HG02973 (cell line): Measurements from ENCODE around the gene DSTN.

Experiments
- ATAC-seq: cut with Tn5 transposase; IDR thresholded peaks from one replicate; pipeline ENCODE4 v1.9.1; 2021; ENCODE audit warnings: moderate library complexity; ENCODE audit not compliant: unreplicated experiment

The DSTN gene

DNA sequence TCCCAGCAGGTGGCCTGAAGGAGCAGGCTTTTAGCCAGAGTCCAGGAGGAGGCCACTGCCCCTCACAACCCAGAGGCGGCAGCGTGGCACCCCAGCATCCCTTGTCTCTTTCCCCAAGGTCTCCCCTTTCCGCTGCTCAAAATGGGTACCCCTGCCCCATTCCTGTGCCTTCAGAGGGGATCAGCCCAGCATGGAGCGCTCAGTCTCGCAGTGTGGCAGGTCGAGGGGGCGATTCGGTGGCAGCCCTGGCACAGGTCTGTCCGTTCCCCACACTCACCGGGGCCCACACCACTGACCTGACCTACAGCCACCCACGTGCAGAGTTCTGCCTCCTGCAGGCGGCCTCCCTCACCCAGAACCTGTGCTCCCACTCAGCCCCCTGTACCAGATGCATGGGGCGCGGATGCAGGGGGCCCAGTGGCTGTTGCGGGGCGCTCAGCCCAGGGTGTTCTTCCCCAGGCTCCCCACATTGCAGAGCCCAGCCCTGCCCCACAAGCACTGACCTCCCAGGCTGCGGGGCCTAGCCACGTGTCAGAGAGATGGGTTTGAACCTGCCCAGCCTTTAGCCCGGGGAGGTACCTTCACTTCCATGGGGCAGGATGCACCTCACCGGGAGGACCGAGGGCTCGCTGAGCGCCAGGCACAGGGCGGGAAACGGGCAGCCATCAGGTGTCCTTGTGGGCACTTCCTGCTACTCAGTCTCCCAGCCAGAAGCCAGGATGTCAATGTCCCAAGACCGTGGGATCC, 41.8 kb downstream of the DSTN start:
- no peak for ATAC-seq

DNA sequence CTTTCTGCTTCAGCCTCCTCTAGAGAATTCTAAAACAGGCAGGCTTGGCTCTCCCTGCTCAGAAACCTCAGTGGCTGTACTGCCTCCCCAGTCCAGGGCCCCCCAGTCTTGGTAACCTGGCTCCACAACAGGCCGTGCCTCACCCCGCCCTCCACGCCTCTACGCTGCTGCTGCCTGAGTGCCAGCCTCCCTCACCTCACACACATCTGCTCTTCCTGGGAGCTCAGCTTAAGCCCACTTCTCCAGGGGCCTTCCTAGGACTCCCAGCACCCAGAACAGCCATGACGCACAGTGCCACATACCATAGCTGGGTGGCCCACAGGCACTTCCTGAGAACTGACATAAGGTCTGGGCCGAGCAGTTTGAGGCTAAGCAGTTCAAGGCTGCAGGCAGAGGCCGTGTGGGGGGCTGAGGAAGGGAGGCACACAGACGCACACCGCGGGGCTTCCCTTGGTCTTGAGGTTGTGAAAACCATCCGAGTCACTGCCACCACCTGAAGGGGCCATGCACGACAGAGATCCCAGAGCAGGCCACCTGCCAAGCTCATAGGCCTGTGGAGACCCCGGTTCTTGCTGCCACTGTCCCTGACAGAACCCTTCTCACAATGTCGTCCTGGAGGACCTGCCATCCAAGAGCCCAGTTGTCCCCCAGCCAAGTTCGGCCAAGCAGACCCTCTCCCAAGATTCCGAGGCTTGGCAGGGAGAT, 42.6 kb downstream of the DSTN start:
- no peak for ATAC-seq

DNA sequence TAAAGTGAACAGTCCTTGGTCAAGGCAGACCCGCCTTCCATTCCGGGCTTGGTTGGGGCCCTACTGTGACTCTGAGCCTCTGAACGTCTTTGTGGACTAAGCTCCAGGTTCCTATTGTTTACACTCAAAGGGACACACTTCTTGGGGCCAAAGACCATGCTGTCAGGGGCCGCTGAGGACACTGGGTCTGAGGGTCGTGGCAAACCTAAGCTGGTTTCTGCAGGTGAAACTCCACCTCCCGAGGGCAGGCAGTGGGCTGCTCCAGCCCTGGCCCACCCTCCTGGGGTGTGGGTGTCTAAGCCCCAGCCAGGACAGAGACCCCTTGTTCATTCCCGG, 43.1 kb downstream of the DSTN start:
- ATAC-seq: no peak

DNA sequence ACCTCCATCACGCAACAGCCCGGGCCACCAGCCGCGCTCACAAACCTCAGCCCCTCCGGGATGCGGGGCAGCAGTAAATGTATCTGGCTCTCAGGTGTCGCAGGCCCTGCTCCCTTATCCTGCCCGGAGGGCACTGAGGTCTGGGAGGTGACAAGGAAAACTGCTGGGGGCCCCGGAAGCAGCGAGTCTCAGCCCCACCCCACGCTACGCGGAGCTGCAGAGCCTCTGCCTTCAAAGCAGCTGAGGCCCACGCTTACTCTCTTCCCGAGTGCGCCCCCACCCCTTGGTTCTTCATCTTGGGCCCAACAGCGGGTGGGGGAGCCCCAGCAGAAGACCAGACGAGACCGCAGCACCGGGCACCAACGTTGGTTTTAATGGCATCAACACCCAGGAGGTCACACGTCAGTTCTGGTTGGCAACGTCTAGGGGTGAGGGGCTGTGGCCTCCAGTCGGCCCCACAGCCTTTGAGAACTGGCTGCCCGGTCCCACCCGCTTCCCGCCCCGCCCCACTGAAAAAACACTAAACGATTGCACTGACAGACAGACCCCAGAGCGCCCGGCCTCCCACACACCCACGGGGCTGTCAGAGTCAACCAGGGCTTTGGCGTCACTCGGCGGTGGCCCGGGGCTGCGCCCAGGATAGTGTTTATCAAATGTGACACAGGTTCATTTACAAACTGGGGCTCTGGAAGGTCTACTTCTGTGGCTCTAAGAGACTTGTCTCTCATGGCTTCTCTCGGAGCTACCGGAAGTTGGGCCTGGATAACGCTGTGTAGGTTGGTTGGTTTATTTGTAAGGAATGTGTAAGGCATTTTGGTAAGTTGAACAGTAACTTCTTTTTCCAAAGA, 43.7 kb downstream of the DSTN start:
- ATAC-seq: no peak

DNA sequence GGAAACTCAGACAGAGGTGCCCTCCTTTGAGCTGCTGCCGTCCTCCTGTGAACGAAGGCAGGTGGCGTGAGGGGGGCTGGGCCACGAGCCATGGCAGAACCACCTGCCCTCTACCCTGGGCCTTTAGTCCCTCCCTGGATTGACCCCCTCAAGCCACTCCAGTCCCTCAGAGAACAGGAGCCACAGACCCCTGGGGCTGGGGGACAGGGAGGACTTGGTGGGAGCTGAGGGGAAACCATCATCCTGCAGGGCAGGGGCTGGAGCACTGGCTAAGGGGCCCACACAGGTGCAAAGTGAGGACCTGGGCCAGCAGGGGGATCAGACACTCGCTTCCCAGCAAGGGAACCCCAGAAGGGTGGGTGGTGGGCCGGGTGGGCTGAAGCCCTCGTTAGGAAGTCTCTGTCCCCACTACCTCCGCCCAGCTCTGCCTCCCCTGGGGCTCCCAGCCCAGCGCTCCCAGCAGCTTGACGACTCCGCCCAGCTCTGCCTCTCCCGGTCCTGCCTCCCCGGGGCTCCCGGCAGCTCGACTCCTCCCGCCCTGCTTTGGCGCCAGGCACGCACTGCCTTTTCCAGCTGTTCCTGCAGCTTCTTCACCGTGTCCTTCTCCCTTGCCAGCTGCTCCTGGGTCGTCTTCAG, 44.4 kb downstream of the DSTN start:
- ATAC-seq: no peak

DNA sequence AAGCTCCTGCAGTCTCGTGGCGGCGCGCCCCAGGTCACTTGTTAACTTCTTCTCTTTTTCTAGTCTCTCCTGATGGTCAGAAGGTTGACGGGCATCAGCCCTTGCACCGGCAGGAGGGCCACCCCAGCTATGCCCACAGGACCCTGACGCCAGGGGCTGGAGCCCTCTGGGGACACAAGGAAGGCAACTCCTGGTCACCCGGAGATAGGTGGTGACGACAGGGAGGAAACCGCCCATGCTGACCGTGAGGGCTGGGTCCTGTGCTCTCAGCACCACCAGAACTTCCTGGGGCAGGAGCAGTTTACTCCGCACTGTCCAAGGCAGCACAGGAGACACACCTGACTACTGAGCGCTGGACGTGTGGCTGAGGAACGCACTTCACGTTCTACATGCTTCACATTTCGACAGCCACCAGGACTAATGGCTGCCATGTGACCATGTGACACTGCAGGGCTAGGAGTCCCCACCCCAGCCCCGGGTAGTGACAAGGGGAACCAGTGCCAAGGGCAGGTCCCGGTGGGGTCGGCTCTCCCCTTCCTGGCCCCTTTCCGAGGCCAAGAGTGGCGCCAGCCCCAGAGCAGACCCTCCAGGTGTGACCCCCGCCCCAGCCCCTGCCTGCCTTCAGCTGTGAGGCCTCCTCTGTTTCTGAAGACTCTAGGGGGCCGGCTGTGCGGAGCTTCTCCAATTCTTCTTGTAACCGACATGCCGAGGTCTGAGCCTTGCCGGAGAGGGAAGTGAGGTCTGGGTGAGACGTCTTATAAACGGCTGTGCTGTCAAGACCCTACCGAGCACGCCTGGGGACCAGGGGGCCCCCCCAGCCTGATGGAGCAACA, 45.2 kb downstream of the DSTN start:
- ATAC-seq: no peak

DNA sequence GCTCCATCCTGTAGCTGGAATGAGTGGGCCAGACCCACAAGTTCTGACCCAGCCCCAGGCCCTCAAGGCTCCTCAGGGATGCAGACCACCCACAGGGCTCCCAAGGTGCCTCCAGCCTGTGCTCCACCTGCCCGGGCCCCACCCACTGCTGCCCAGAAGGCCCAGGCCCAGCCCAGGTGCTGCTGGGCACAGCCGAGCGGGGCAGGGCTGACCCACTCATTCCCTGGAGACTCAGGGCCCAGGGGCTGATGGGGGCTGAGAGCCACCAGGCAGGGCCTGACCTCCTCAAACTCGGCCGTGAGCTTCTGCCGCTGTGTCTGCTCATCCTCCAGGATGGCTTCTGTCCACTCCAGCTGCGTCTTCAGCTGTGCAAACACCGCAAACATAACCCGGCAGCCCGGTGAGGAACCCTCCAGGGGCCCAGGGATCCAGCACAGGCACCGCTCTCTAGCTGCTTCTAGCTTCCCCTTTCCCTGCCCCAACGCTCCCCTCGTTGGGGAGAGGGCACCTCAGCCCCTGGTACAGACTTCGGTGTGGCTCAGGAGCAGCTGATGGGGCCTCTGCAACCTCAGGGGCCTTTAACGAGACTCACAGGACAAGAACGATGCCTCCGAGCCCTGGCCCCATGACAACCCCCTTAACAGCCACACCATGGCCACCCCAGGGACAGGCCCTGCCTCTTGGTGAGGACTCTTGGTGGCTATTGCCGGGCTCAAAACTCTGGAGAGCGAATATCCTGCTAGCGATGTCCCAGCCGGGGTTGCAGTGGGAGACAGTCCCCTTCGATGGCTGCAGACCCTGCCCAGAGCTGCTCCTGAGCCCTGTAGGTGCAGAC, 46.0 kb downstream of the DSTN start:
- no peak for ATAC-seq

DNA sequence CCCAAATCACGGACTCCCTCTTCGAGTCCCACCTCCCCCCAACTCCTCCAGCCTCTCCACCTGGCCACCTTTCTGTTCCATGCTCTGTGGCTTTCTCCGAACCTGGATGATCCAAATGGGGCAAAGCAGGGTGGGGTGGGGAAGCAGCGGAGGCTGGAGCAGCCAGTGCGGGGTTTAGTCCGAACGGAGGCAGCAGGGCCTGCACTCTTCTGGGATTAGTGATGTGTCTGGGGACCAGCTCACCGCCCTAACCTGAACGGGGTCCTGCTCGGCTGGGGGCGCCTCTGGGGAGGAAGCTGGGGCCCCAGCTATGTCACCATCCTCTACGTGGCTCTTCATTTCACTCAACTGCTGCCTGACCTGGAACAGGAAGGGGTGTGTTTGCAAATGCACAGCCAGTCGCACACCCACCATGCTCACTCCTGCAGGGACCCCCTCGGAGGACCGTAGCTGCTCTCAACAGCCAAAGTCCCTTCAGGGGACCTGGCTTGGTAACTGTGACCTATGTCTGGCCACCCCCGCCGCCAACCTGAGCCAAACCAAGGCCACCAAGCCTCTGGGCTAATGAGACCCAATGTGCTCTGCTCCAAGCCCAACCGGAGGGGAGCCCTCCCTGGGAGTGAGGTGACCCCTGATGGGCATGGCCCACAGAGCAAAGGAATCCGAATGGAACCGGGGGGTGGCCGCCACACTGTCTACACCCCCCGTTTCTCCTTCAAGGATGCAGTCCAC, 46.8 kb downstream of the DSTN start:
- ATAC-seq: no peak

DNA sequence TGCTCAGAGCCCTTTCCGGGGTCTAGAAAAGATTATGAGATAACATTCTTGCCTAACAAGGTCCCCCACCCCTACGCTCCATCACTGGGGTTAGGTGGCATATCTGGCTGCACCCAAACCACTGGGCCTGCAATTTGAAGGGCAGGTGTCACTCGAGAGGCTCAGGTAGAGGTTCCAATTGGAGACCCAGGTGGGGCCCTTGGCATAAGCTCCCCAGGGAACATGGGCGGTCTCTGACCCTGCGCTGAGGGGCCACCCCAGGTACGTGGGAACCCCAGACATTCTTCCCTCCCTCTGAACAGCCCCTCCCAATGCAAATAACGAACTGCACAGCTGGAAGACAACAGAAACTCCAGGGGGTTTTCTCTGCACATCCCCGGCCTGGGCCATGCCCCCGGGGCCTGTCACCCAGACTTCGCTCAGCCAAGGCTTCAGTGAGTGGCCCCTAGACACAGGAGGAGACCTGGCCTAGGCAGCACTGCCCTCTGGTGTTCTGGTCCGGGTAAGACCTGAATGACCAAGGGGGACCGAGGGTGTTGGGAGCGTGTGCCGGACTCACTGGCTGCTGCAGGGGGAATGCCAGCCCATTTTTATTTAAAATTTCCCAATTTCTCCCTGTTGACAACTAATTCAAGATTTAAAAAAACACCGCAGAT, 47.5 kb downstream of the DSTN start:
- no peak for ATAC-seq

DNA sequence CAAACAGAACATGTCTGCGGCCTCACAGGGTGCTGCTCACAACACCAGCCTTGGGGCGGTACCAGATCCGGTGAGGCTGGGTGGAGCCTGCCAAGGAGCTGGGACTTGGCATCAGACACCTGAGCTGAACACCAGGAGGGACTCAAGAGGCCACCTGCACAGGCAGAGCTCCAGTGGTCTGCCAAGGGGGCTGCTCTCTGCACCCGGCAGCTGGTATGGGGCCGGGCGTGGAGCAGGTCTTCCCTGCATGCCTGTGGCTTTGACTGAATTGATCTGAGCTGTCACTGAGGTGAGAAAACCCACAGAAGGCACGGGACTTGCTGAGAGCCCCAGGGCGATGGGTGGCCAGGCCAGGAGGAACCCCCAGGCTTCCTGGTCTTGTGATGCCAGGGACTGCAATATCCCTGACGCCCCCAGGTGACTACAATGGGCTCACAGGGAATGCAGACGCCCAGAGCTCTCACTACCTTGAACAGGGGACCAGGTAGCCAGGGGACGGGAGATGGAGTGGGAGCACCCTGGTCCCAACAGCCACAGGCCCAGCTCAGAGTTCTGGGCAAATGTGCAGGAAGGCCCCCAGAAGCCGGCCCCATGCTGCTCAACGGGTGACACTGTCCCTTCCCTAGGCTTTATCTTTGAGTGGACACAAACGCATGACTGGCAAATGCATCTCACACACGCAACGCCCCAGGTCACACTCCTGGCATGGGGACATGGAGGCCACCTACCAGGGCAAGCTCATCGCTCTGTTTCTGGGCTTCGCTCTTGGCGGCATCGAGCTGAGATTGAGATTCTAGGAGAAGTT, 48.2 kb downstream of the DSTN start:
- ATAC-seq: no peak

DNA sequence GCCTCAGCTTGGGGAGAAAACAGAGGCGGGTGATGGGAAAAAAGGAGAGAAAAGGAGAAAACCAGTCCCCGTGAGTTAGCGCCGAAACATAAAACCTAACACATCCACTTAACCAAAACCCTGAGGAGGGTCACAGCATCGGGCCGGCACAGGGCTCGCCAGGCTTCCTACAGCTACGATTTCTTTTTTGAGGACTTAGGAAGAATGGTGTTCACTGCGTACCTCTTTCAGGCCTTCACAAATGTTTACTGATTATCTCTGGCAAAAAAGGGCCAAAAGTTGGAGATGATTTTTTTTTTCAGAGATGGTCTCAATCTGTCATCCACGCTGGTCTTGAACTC, 48.8 kb downstream of the DSTN start:
- ATAC-seq: no peak

DNA sequence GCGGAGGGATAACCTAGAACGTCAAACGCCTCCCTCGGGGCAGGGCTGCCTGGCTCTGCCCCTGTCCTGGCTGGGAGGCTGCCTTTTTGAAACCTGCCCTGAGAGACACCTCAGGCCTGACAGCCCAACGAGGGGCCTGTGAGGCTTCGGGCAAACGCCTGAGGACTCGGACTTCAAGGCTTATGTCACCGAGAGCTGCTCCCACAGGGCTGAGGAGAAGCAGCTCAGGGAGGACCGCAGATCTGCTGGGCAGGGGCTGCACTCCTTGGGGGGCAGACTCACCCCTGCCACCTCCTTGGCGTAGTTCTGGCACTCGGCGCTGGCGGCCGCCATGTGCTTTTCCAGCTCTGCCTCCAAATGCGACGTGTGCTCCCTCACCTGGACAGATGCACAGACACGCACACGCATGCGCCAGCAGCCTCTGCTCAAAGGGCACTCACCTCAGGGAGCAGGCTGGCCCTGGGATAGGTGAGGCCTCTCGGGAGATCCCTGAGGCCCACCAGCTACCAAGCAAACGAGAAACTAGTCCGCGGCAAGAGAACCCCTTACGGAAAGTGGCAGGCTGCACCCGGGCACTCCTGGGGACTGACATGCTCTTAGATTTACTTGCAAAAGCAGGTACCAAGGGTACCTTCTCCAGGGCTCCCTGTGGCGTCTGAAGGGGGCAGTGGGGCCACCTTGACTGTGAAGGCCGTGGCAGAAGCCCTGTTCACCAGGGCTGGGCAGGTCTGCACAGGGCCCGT, 49.6 kb downstream of the DSTN start:
- no peak for ATAC-seq

DNA sequence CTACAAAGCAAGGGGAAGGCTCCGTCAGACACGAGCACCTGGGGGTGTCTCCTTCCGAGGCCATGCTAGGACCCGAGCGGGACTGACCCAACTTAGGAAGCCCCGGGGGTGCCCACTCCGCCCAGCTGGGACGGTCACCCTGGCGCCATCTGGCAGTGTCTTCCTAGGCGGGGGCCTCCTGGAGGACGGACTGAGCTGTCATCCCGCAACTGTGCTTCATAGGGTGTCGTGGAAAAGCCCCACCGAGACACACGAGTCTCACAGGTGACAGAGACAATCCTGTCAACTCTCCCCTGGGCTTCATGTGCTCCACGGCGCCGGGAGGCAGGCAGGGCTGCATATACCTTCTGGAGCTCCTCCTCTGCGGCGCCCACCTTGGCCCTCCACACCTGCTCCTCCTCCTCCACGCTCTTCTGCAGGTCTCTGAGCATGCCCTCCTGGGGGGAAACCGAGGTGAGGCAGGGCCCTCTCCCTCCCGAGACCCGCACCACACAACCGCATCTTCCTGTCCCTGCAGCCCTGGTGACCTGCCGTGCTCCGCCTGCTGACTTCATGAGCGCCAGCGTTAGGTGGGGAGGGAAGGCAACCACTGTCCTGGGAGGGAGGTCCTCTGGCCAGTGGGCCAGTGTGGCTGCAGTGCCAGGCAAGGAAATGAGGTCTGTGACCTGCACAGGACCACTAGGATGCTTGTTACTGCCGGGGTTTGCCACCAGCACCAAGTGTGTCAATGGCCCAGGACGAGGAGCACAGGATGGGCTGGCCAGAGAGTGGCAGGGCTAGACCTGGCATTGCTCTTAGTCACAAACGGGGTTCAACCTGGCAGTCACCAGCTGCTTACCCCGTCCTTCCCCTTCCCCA, 50.7 kb downstream of the DSTN start:
- no peak for ATAC-seq

DNA sequence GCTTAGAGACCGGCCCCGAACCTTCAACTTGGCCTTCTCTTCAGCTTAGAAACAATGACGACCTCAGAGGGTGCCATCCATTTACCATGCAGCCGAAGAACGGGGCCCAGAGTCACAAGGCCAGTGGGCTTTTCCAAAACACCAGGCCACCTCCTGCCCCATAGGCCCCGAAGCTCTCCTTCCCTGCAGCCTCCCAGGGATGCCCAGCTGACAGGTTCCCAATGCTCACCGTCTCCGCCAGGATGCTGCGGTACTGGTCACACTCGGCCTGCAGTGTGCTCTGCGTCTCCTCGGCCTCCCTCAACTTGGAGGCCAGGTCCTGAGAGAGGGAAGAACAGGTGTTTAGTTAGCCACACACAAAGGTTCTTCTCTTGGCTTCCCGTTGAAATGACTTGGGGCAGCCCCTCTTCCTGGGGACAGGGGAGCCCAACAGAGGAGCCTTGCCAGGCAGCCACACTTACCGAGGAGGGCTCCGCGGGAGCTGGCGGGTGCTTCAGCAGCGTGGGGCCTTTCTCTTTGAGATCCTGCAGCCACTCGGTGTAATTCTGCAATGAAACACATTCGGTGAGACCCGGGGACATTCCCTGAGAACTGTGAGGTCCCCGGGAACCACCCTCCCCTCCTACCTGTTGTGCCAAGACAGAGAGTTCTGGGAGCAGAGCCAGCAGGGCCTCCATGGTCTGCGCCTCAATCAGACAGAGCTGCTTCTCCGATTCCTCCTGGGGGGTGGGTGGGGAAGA, 51.5 kb downstream of the DSTN start:
- ATAC-seq: no peak

DNA sequence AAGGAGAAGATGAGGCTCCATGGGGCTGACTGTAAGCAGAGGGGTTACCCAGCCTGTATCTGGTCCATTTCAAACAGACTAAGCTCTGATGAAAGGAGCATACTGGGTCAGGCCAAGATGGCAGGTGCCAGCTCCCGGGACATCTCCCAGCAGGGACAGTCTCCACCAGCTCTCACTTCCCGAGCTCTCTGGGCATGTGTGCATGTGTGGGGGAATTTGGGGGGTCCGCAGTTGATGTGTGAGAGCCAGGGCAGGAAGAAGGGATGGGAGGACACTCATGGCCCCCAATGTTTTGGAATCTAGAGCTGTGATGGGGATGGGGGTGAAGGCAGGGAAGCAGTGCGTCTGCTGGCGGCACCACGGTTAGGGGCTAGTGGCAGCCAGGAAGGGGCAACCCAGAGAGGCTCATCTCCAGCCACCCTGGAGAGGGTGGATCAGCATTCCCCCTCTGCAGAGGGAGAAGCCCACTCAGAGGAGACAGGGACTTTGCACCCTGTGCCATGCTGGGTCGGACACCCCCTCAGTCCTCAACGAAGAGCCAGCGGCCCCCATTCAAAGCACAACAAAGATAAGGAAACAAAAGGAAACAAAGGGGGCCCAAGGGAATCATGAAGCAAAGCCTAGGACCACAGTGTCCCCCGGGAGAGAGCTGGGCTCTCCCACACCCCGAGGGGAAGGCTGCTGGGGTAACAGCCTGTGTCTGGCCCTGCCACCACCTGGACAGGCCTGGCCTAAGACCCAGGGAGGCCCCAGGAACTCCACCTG, 52.4 kb downstream of the DSTN start:
- ATAC-seq: no peak
